HG03108 (cell line): ENCODE results near the gene RAP1A.

Experiments
- ATAC-seq: cut with Tn5 transposase; IDR thresholded peaks from one replicate; pipeline ENCODE4 v1.9.1; 2021; ENCODE audit warnings: moderate library complexity; ENCODE audit not compliant: unreplicated experiment

The RAP1A gene

DNA sequence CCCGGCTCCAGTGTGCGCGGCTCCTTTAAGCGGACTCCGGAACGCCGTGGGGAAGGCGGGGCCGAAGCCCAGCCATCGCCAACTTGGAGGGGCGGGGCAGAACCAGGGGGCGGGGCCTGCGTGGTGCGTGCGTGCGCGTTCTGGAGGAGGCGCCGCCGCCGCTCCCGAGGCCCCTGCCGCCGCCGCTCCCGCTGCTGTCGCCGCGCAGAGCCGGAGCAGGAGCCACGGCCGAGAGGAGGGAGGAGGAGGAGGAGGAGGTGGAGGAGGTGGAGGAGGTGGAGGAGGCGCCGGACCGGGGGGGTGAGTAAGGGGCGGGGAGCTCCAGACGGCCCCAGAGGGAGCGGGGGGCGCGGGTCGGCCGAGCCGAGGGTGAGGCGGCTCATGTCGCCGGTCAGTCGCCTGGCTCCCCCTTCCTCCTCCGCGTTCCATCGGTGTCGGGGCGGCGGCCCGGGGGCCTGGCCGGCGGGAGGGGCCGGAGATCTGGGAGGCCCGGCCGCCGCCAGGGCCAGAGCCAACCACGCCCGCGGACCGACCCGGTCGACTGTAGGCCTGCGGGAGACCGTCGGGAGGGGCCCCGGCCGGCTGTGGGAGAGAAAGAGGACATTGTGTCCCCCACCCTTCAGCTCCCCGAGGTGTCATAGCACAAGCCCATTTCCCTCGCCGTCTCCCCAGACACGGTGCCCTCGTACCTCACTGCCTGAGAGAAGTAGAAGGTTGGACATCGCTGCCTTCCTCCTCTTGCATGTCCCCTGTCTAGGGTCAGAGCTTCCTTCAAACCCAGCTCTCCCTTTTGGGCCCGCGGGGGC is at the start of gene RAP1A:
Gene RAP1A (plus strand): TSS at position 155 of the 806 bp plus-strand sequence. CDS start 71,572 bp downstream, outside the sequence.
- peak; percentile 52 for ATAC-seq

DNA sequence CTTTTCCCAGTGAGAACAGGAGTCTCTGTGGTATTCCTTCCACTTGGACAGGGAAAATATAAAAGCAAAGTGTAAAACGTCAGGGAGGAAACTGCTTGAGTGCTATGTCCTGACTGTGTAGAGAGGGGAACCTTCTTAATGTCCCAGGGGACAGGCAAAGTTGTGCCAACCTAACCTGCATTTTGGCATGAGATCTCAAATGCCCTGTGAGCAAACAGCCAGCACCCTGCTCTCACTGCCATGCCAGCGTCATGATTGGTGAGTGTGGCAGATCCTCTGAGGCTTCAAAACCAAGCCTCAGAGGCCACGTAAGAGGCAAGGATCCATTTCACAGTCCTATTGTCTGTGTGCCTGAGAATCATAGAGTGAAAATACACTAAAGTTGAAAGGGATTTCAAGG is 49.7 kb upstream of the RAP1A start:
- ATAC-seq = no peak

DNA sequence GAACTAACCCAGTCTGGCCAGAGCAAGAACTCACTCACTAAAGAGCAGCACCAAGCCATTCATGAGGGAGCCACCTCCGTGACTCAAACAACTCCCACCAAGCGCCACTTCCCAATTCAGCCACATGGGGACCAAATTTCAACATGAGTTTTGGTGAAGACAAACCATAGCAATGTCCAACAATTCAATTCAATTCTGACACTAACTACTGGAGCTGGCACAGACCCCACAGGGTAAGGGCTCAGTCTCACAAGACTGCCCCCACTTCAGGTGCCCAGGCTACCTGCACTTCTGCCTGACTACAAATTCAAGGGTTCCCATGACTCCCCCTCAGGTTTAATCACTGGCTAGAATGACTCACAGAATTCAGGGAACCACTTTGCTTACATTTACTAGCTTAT is 48.8 kb upstream of the RAP1A start:
- no peak for ATAC-seq

- ATAC-seq = no peak
These were observed 48.4 kb upstream of the RAP1A start for GRCh38 chr1:111571239-111571638.

DNA sequence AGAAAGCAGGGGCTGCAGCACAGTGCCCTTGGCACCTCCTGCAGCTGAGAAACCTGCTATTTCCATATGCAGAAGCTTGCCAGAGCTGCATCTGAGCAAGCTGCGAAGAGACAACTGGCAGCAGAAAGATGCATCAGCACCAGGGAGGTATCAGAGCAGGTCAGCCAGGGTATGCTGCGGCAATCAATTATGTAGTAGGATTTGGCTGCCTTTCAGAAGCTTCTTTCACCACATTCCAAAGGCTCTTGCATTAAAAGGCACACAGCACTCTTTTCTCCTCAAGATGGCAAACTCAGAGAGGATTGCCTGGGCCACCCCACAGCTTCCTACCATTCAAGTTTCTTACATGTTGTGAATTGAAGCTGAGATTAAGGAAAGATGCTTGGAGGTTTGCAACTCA is 47.6 kb upstream of the RAP1A start:
- ATAC-seq = no peak

GRCh38 chr1:111576547-111576946 is 43.0 kb upstream of the RAP1A start:
- no peak for ATAC-seq

DNA sequence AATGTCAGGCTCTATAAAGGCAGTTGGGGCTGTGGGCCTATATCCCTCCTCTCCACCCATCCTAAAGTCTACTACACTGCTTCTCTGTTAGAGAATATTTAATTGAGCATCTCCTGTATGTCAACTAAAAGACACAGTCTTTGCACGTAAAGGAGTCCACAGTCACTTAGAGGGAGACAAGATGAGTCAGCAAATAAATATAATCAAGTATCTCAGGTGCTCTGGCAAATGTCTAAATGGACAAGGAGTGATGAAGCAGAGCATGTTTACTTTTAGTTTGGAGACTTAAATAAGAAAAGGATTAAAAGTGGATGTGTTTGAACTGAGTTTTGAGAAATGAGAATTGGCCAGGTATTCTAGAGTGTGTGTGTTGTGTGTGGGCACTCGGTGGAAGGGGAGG is 41.8 kb upstream of the RAP1A start:
- ATAC-seq = no peak

DNA sequence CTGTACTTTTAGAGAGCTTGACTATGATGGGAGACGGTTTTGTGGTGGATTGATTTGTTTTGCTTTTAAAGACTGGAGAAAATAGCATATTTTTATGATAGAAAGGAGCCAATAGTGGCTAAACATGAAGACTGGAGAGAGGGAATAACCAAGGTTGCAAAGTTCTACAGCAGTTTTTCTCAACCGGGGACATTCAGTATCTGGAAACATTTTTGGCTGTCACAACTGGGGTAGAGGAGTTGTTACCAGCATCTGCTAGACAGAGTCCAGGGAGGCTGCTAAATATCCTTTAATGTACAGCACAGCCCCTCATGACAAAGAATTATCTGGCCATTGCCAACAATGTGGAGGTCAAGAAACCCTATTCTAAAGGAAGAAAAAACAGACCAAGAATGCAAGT is 38.4 kb upstream of the RAP1A start:
- no peak for ATAC-seq

DNA sequence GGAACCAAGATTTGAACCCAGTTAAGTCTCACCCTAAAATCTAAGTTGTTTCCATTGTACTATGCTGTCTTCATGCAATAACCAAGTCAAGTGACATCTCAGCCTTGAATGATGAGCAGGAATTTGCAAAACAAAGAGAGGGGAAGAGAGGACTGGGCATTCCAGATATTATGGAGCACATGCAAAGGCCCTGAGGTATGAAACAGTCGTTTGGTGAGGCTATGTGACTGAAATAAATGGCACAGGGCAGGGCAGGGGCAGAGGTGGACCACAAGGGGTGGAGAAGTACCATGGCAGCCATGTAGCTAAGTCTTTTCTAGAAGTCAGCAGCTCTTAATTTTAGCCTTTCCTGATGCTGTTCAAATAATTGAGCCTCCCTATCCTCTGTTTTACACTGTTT is 37.6 kb upstream of the RAP1A start:
- no peak for ATAC-seq

- ATAC-seq = no peak
These were observed 36.7 kb upstream of the RAP1A start for GRCh38 chr1:111582644-111583618.

- ATAC-seq = no peak
These were observed 34.0 kb upstream of the RAP1A start for GRCh38 chr1:111585447-111586086.

DNA sequence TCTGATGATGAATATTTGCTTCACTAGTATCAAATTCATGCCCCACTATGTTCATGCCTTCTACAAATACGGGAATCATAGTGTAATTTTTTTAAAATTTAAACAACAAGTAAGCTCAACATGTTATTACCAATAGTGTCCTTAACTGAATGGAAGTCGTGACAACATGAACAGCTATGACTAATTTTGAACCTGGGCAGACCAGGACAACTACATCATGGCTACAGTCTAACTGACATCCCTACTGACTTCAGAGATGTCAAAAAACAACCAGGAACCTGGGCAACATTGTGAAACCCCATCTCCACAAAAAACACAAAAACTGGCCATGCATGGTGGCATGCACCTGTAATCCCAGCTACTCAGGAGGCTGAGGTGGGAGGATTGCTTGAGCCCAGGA is 33.5 kb upstream of the RAP1A start:
- ATAC-seq = no peak

DNA sequence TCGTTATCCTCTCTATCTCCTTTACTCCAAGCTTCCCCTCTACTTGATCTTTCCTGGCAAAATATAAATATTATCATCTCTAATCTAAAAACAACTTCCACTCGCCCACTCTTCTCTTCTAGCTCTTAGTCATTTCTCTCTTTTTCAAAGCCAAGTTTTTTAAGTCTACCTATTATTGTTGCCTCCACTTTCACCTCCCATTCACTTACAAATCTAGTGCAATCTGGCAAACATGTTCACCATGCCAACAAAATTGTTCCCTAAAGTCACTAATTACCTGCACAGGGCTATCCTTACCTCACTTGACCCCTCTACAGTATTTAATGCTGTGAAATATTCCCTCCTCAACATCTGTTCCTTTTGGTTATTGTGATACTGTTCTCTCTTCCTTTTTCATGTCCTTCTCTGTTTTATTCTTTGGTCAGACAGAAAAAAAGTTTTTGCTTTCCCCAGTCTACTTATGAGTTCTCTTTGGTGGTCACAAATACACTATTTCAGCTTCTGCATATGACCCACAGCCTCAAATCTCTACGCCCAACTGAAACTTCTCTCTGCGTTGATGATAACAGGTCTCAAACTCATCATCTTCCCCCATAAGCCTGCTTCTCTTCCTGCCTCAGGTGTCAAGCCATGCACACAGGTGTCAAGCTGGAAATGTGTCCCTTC is 31.9 kb upstream of the RAP1A start:
- ATAC-seq = no peak

DNA sequence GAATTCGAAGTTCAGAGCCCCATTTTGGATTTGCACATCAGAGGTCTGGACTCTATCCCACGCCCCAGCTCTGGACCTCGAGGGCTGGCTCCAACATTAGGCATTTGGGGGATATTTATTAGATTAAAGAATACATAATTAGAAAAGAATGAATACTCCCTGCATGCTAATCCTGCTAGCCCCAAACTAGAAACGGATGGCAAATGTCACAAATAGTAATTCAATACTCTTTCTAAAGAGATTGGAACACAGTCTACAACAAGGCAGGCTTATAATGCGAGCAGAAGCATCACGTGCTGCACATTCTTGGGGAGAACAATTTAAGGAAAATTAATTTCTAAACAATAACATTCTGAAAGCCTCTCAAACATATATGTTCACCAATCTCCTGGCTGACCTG is 27.7 kb upstream of the RAP1A start:
- ATAC-seq = no peak

GRCh38 chr1:111592389-111593361 is 26.9 kb upstream of the RAP1A start:
- ATAC-seq = peak; percentile 78

GRCh38 chr1:111593403-111594305 is 25.9 kb upstream of the RAP1A start:
- ATAC-seq = no peak

DNA sequence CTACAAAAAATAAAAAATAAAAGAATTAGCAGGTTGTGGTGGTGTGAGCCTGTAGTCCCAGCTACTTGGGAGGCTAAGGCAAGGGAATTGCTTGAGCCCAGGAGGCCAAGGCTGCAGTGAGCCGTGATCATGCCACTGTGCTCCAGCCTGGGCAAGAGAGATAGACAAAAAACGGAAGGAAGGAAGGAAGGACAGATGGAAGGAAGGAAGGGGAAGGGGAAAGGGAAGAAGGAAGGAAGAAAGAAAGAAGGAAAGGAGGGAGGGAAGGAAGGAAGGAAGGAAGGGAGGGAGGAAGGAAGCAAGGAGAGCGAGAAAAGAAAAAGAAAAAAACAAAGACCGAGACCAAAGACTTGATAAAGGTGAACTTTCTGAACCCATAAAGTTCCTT is 25.3 kb upstream of the RAP1A start:
- no peak for ATAC-seq

DNA sequence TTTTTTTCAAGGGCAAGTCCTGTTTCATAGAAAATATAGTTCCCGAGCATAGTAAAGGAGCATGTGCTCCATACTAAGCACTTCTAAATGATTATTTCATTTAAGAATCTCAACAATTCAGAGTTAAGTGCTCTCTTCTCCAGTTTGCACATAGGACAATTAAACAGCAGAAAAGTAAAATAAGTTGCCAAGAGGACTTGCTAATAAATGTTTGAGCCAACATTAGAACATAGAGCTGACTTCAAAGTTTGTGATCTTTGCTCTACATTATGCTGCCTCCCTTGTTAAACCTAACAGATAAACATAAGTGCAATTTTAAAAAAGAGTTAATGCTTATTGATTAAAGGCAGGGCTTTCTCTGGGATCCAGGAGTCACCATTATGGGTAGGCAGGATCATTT is 23.8 kb upstream of the RAP1A start:
- ATAC-seq = no peak

DNA sequence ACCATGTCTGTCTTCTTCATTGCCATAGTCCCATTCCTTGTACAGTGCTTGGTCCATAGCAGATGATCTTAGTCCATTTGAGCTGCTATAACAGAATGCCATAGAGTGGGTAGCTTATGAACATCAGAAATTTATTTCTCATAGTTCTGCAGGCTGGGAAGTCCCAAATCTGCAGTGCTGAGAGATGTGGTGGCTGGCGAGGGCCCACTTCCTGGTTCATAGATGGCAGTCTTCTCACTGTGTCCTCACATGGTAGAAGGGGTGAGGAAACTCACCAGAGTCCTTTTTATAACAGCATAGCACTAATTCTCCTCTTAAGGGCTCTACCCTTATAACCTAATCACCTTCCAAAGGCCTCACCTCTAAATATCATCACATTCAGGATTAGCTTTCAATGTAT is 23.1 kb upstream of the RAP1A start:
- ATAC-seq = no peak
